Measurements from ENCODE around the gene CABP2. TPM values are rescaled to one million over a fixed set of nuclear protein-coding genes. Genes with fewer than 3 reads are reported as not detected.
"Not testable (repeated sequence)": the region's sequence is repeated elsewhere in the genome, so short reads cannot be mapped to it uniquely, and the experiment has no call there.

The CABP2 gene
- under 1 TPM; 0.30 to 0.68 (median 0.33) TPM for polyA plus RNA-seq (ENCODE audit: insufficient read length in 4 of 4)

GRCh38 chr11:67522844-67523555, at the start of gene CABP2:
TSS of gene CABP2 (minus strand) at chr11:67523446. CDS start at chr11:67523326, 120 bp downstream.
- no peak for DNase-seq (ENCODE audit: low read depth in 4 of 4, low spot score in 2 of 4)

- no peak for DNase-seq (ENCODE audit: low read depth in 4 of 4, low spot score in 2 of 4)
Measured at GRCh38 chr11:67572747-67573419, 49.6 kb upstream of the CABP2 start.

- no peak for DNase-seq (ENCODE audit: low read depth in 4 of 4, low spot score in 2 of 4)
Measured at GRCh38 chr11:67572305-67572704, 49.1 kb upstream of the CABP2 start.

GRCh38 chr11:67571443-67571842, 48.2 kb upstream of the CABP2 start:
- no peak for DNase-seq (ENCODE audit: low read depth in 4 of 4, low spot score in 2 of 4)

GRCh38 chr11:67564230-67564629, 41.0 kb upstream of the CABP2 start:
- DNase-seq (ENCODE audit: low read depth in 4 of 4, low spot score in 2 of 4), result no peak

GRCh38 chr11:67563705-67564114, 40.5 kb upstream of the CABP2 start:
- DNase-seq (ENCODE audit: low read depth in 4 of 4, low spot score in 2 of 4), result not testable (repeated sequence)

- no peak for DNase-seq (ENCODE audit: low read depth in 4 of 4, low spot score in 2 of 4)
Measured at GRCh38 chr11:67562963-67563704, 39.9 kb upstream of the CABP2 start.

GRCh38 chr11:67561971-67562619, 38.8 kb upstream of the CABP2 start:
- DNase-seq (ENCODE audit: low read depth in 4 of 4, low spot score in 2 of 4), result no peak

- no peak for DNase-seq (ENCODE audit: low read depth in 4 of 4, low spot score in 2 of 4)
Measured at GRCh38 chr11:67558084-67558772, 35.0 kb upstream of the CABP2 start.

GRCh38 chr11:67556244-67556643, 33.0 kb upstream of the CABP2 start:
- DNase-seq (ENCODE audit: low read depth in 4 of 4, low spot score in 2 of 4), result no peak

GRCh38 chr11:67551697-67552096, 28.5 kb upstream of the CABP2 start:
- DNase-seq (ENCODE audit: low read depth in 4 of 4, low spot score in 2 of 4), result not testable (repeated sequence)

GRCh38 chr11:67551127-67551526, 27.9 kb upstream of the CABP2 start:
- no peak for DNase-seq (ENCODE audit: low read depth in 4 of 4, low spot score in 2 of 4)

- no peak for DNase-seq (ENCODE audit: low read depth in 4 of 4, low spot score in 2 of 4)
Measured at GRCh38 chr11:67548555-67549110, 25.4 kb upstream of the CABP2 start.

- not testable (repeated sequence) for DNase-seq (ENCODE audit: low read depth in 4 of 4, low spot score in 2 of 4)
Measured at GRCh38 chr11:67548112-67548511, 24.9 kb upstream of the CABP2 start.

- DNase-seq (ENCODE audit: low read depth in 4 of 4, low spot score in 2 of 4), result no peak
Measured at GRCh38 chr11:67545280-67545679, 22.0 kb upstream of the CABP2 start.

GRCh38 chr11:67544616-67545242, 21.5 kb upstream of the CABP2 start:
- no peak for DNase-seq (ENCODE audit: low read depth in 4 of 4, low spot score in 2 of 4)

- no peak for DNase-seq (ENCODE audit: low read depth in 4 of 4, low spot score in 2 of 4)
Measured at GRCh38 chr11:67543585-67543984, 20.3 kb upstream of the CABP2 start.

- DNase-seq (ENCODE audit: low read depth in 4 of 4, low spot score in 2 of 4), result no peak
Measured at GRCh38 chr11:67542971-67543370, 19.7 kb upstream of the CABP2 start.

GRCh38 chr11:67542169-67542568, 18.9 kb upstream of the CABP2 start:
- DNase-seq (ENCODE audit: low read depth in 4 of 4, low spot score in 2 of 4), result no peak

- no peak for DNase-seq (ENCODE audit: low read depth in 4 of 4, low spot score in 2 of 4)
Measured at GRCh38 chr11:67541198-67541597, 18.0 kb upstream of the CABP2 start.
